SK-N-MC (cell line): ENCODE data around the gene SLC10A2.

Experiments used
- EZH2 ChIP-seq: fragments of 200-600 bp; sonication (generic); IDR thresholded peaks from one replicate; pipeline ENCODE4 v1.6.1; 2017; ENCODE audit warnings: antibody characterized with exemption
- FOXP2 ChIP-seq: optimal IDR thresholded peaks from 2 replicates; pipeline ENCODE3; 2011; ENCODE audit warnings: mild to moderate bottlenecking, moderate library complexity; ENCODE audit not compliant: insufficient read depth; ENCODE audit errors: extremely low read length, control extremely low read depth
- POLR2AphosphoS5 ChIP-seq: IDR thresholded peaks from 2 replicates; pipeline ENCODE4 v1.6.1; 2012; ENCODE audit warnings: mild to moderate bottlenecking, low read depth, low read length, borderline replicate concordance

DNA sequence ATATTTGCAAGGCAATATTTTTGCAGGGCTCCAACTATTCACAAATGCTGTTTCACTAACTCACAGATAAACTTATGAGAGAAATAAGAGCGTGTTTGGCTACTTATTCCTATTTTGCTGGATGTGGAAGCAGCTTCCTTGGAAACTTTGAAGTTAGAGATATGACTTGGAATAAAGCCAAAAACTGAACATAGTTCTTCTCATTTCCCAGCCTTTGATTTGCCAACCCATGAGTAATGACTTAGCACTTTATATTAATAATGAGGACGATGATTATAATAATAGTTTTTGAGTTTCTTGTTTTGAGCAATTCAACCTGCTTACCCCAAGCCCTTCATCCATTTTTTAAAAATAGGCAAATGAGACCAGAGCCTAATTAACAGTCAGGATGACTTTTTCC, 47.7 kb downstream of the SLC10A2 start:
- no peak for TF ChIP-seq POLR2AphosphoS5
- no peak for TF ChIP-seq EZH2
- no peak for TF ChIP-seq FOXP2
